Sigmoid colon (tissue), 7 donors: ENCODE results near the gene LAMC1. TPM values are rescaled to one million over a fixed set of nuclear protein-coding genes. Genes with fewer than 3 reads are reported as not detected.

Experiments used
- DNase-seq: peaks from one replicate; pipeline ENCODE4 v3.0.0-alpha.2; 2019
- H3K27ac ChIP-seq, 4 donors: fragments of 200-600 bp; sonication (generic); one replicate each; pipeline ENCODE4 v1.5.1; 2016 to 2019; ENCODE audit warnings: mild to moderate bottlenecking in 1 of 4
- H3K27me3 ChIP-seq, 3 donors: fragments of 200-600 bp; sonication (generic); one replicate each; pipeline ENCODE4 v1.5.1; 2019; ENCODE audit warnings: mild to moderate bottlenecking in 1 of 3
- H3K36me3 ChIP-seq, 4 donors: fragments of 200-600 bp; sonication (generic); one replicate each; pipeline ENCODE4 v1.5.1; 2016 to 2019
- H3K4me1 ChIP-seq, 4 donors: fragments of 200-600 bp; sonication (generic); one replicate each; pipeline ENCODE4 v1.5.1; 2017 to 2019
- H3K4me3 ChIP-seq, 4 donors: fragments of 200-600 bp; sonication (generic); one replicate each; pipeline ENCODE4 v1.5.1; 2017 to 2019; ENCODE audit warnings: mild to moderate bottlenecking in 2 of 4, moderate library complexity in 1 of 4
- H3K9me3 ChIP-seq, 4 donors: fragments of 200-600 bp in 3 of 4; sonication (generic) in 3 of 4; one replicate each; pipeline versions ENCODE4 v1.5.1 to v1.6.1; 2013 to 2019
- CTCF ChIP-seq, 4 experiments: fragments of 450-650 bp in 3 of 4; fragments of 200-600 bp in 1 of 4; IDR thresholded peaks; one replicate each; pipeline ENCODE4 v1.5.1; 2016 to 2019; ENCODE audit warnings: antibody characterized with exemption in 4 of 4, mild to moderate bottlenecking in 3 of 4, moderate library complexity in 2 of 4
- EP300 ChIP-seq, 4 donors: sonication (generic); formaldehyde crosslinking; IDR thresholded peaks; one replicate each; pipeline ENCODE4 v1.6.1; 2017; ENCODE audit warnings: antibody characterized with exemption in 4 of 4
- POLR2A ChIP-seq, 2 donors: fragments of 450-650 bp; IDR thresholded peaks; one replicate each; pipeline ENCODE4 v1.6.1; 2016; ENCODE audit warnings: antibody characterized with exemption in 2 of 2, mild to moderate bottlenecking in 2 of 2, moderate library complexity in 2 of 2
- POLR2AphosphoS5 ChIP-seq, 4 donors: sonication (generic); formaldehyde crosslinking; IDR thresholded peaks; one replicate each; pipeline ENCODE4 v1.6.1; 2017; ENCODE audit warnings: antibody characterized with exemption in 4 of 4
- WGBS, 2 donors: extraction: QIAGEN DNeasy Blood & Tissue Kit; methylation state at CpG; one replicate each; pipeline ENCODE4 v1.1.7; 2013; 5-methylcytosine and 5-hydroxymethylcytosine counted together
- intact Hi-C: fragments of 100-400 bp; cut with DNase I; formaldehyde crosslinking; loops from one replicate; pipeline ENCODE4 v1.15.1; 2023
- polyA plus RNA-seq, 3 donors: library from polyadenylated mRNA; stranded (reverse); fragments of 200-250 nt; gene quantifications; one replicate each; pipeline ENCODE4 v1.2.3, GENCODE V29; 2013
- total RNA-seq, 4 donors: library from RNA; depleted of rRNA; stranded (reverse); fragments of >200 nt; gene quantifications; one replicate each; pipeline ENCODE4 v1.1.0, GENCODE V29; 2016
- donor health status: healthy with polysubstance abuse.
- donor health status: Bipolar disorder and iron deficiency.
- donor health status: healthy.

Gene LAMC1
- total and polyA plus RNA-seq, 7 donors = 3.5 to 542 (median 269) TPM

GRCh38 chr1:182996816-182997215 is 26.4 kb upstream of the LAMC1 start:
- Histone ChIP-seq H3K36me3 (no peaks in the 10 kb centered on the region), H3K4me3 (no peak overlapping the region), H3K27me3 (no peaks in the 10 kb centered on the region), H3K9me3 (no peaks in the 10 kb centered on the region), H3K27ac (no peak overlapping the region), H3K4me1 (no peaks in the 10 kb centered on the region)
- WGBS, 2 donors = 55 to 87% methylated on average over 1 of the region's 1 CpG
- DNase-seq = no peak
- intact Hi-C loops = no loop called here
- TF ChIP-seq POLR2AphosphoS5 (IDR thresholded peaks at IDR 0.05) = no peak
- TF ChIP-seq CTCF (IDR thresholded peaks at IDR 0.05) = no peak
- no peak for TF ChIP-seq EP300 (IDR thresholded peaks at IDR 0.05)
- no peak for TF ChIP-seq POLR2A (IDR thresholded peaks at IDR 0.05)

DNA sequence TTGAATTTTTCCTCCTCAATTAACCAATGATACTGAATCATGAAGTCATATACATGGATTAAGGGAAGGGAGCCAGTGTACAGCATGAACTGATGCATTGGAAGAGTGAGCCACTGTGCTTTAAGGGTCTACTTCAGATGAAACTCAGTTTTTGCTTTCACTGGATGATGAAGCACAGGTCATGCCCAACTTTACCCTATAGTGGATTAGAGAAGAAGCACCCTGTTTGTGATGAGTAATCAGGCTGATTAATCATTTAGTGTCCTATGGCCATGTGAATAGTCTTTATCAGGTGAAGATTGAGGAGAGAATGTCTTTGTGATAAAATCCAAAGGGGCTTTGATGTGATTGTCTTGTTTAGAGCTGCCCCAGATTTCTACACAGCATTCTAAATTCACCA is 24.7 kb upstream of the LAMC1 start:
- no peak for DNase-seq
- Histone ChIP-seq H3K4me3 (no peak overlapping the region), H3K9me3 (no peaks in the 10 kb centered on the region), H3K4me1 (no peaks in the 10 kb centered on the region), H3K27ac (no peak overlapping the region), H3K27me3 (no peaks in the 10 kb centered on the region), H3K36me3 (no peaks in the 10 kb centered on the region)
- intact Hi-C loops = no loop called here
- TF ChIP-seq POLR2A (IDR thresholded peaks at IDR 0.05) = no peak
- TF ChIP-seq CTCF (IDR thresholded peaks at IDR 0.05) = no peak
- TF ChIP-seq POLR2AphosphoS5 (IDR thresholded peaks at IDR 0.05) = no peak
- no peak for TF ChIP-seq EP300 (IDR thresholded peaks at IDR 0.05)

GRCh38 chr1:183000167-183000962 is 22.9 kb upstream of the LAMC1 start:
- Histone ChIP-seq H3K4me1 (no peaks in the 10 kb centered on the region), H3K27me3 (no peaks in the 10 kb centered on the region), H3K4me3 (no peak overlapping the region), H3K36me3 (no peaks in the 10 kb centered on the region), H3K27ac (no peak overlapping the region), H3K9me3 (no peaks in the 10 kb centered on the region)
- intact Hi-C loops = no loop called here
- TF ChIP-seq POLR2AphosphoS5 (IDR thresholded peaks at IDR 0.05) = no peak
- TF ChIP-seq EP300 (IDR thresholded peaks at IDR 0.05) = no peak
- TF ChIP-seq CTCF (IDR thresholded peaks at IDR 0.05) = no peak
- no peak for TF ChIP-seq POLR2A (IDR thresholded peaks at IDR 0.05)
- 88 to 90% methylated on average over 4 of the region's 4 CpGs for WGBS, 2 donors
- no peak for DNase-seq

GRCh38 chr1:183002267-183002666 is 21.0 kb upstream of the LAMC1 start:
- Histone ChIP-seq H3K9me3 (no peaks in the 10 kb centered on the region), H3K4me1 (no peaks in the 10 kb centered on the region), H3K36me3 (no peaks in the 10 kb centered on the region), H3K4me3 (no peak overlapping the region), H3K27ac (peak overlapping the region in 1 of 4 donors; percentile 50), H3K27me3 (no peaks in the 10 kb centered on the region)
- DNase-seq = no peak
- TF ChIP-seq CTCF (IDR thresholded peaks at IDR 0.05) = no peak
- no peak for TF ChIP-seq POLR2A (IDR thresholded peaks at IDR 0.05)
- TF ChIP-seq EP300 (IDR thresholded peaks at IDR 0.05) = no peak
- no peak for TF ChIP-seq POLR2AphosphoS5 (IDR thresholded peaks at IDR 0.05)
- intact Hi-C loops = no loop called here

GRCh38 chr1:183002797-183003196 is 20.4 kb upstream of the LAMC1 start:
- H3K36me3 ChIP-seq = no peaks in the 10 kb centered on the region
- H3K9me3 ChIP-seq = no peaks in the 10 kb centered on the region
- peak overlapping the region in 1 of 4 donors; percentile 50 for H3K27ac ChIP-seq
- no peak overlapping the region for H3K4me3 ChIP-seq
- TF ChIP-seq POLR2AphosphoS5 (IDR thresholded peaks at IDR 0.05) (peak in 1 of 4 donors; percentile 16), POLR2A (IDR thresholded peaks at IDR 0.05) (no peak), CTCF (IDR thresholded peaks at IDR 0.05) (no peak)
- no peaks in the 10 kb centered on the region for H3K27me3 ChIP-seq
- H3K4me1 ChIP-seq = no peaks in the 10 kb centered on the region
- WGBS, 2 donors = 59 to 76% methylated on average over 3 of the region's 3 CpGs
- no peak for DNase-seq
- intact Hi-C loops = no loop called here
